Fibroblast of lung (primary cell): ENCODE results near the gene NDUFS8. TPM values are rescaled to one million over a fixed set of nuclear protein-coding genes. Genes with fewer than 3 reads are reported as not detected.
A peak's percentile ranks its signal among the peaks of the same experiment; 100 is the strongest.

Experiments
- DNase-seq, 2 donors: peaks; one replicate each; pipeline versions ENCODE4 v3.0.0 to v3.0.0-alpha.2; 2010; ENCODE audit warnings: low read depth in 2 of 2
- H2AFZ ChIP-seq: 2 replicates; pipeline ENCODE4 v1.5.1; 2012; ENCODE audit warnings: low read length, control low read depth, inconsistent platforms
- H3K27ac ChIP-seq: 2 replicates; pipeline ENCODE4 v1.5.1; 2011; ENCODE audit warnings: low read length, control low read depth; ENCODE audit not compliant: insufficient read depth
- H3K27me3 ChIP-seq: 2 replicates; pipeline ENCODE4 v1.5.1; 2011; ENCODE audit warnings: mild to moderate bottlenecking, low read length; ENCODE audit not compliant: control insufficient read depth, insufficient read depth
- H3K36me3 ChIP-seq: 2 replicates; pipeline ENCODE4 v1.5.1; 2011; ENCODE audit warnings: low read length; ENCODE audit not compliant: control insufficient read depth, insufficient read depth
- H3K4me1 ChIP-seq: 2 replicates; pipeline ENCODE4 v1.5.1; 2011; ENCODE audit warnings: low read length; ENCODE audit not compliant: control insufficient read depth, insufficient read depth; ENCODE audit errors: extremely low read depth
- H3K4me2 ChIP-seq: 2 replicates; pipeline ENCODE4 v1.5.1; 2011; ENCODE audit warnings: low read length, control low read depth; ENCODE audit not compliant: insufficient read depth; ENCODE audit errors: extremely low read depth
- H3K4me3 ChIP-seq, 4 experiments: fragments of 200-600 bp in 1 of 4; sonication (generic) in 1 of 4; replicated peaks in 1 of 4; 2 replicates each; pipeline ENCODE4 v1.5.1; 2011 to 2016; ENCODE audit warnings: low read length in 4 of 4, low read depth in 3 of 4, mild to moderate bottlenecking in 3 of 4, control low read depth in 2 of 4, inconsistent platforms in 1 of 4, mixed read lengths in 1 of 4; ENCODE audit not compliant: insufficient read depth in 1 of 4; ENCODE audit errors: control extremely low read depth in 1 of 4
- H3K79me2 ChIP-seq: 2 replicates; pipeline ENCODE4 v1.5.1; 2012; ENCODE audit warnings: mild to moderate bottlenecking, low read length, inconsistent platforms; ENCODE audit not compliant: control insufficient read depth, insufficient read depth
- H3K9ac ChIP-seq: 2 replicates; pipeline ENCODE4 v1.5.1; 2011; ENCODE audit warnings: mild to moderate bottlenecking, low read length, control low read depth; ENCODE audit not compliant: insufficient read depth
- H3K9me3 ChIP-seq: 2 replicates; pipeline ENCODE4 v1.5.1; 2012; ENCODE audit warnings: low read depth, low read length; ENCODE audit not compliant: control insufficient read depth, insufficient read depth
- H4K20me1 ChIP-seq: 2 replicates; pipeline ENCODE4 v1.5.1; 2011; ENCODE audit warnings: low read length; ENCODE audit not compliant: control insufficient read depth, insufficient read depth; ENCODE audit errors: extremely low read depth
- CTCF ChIP-seq, 2 donors: IDR thresholded peaks in 1 of 2; conservative IDR thresholded peaks in 1 of 2; 1 replicate in 1 of 2; 2 replicates in 1 of 2; pipeline ENCODE4 v1.5.1; 2011 to 2012; ENCODE audit warnings: low read length in 2 of 2, control low read depth in 1 of 2, inconsistent platforms in 1 of 2, low read depth in 1 of 2, mild to moderate bottlenecking in 1 of 2
- EZH2 ChIP-seq: IDR thresholded peaks from 2 replicates; pipeline ENCODE4 v1.5.1; 2012; ENCODE audit warnings: low read length, control low read depth, mild to moderate bottlenecking; ENCODE audit errors: missing control alignments
- polyA plus RNA-seq, 2 donors: library from polyadenylated mRNA; depleted of rRNA in 1 of 2; stranded (reverse) in 1 of 2; unstranded in 1 of 2; fragments of >200 nt; gene quantifications; 2 replicates each; pipeline ENCODE4 v1.2.1, GENCODE V29; 2011 to 2012; ENCODE audit warnings: missing spikeins in 1 of 2
- total RNA-seq: library from RNA; depleted of rRNA; stranded (reverse); fragments of >200 nt; gene quantifications from 2 replicates; pipeline ENCODE4 v1.2.1, GENCODE V29; 2014

NDUFS8 gene
- total and polyA plus RNA-seq, 2 donors (not counting 1 experiment from before 2014, with no cell fraction given): 36.3 to 148 TPM

- H3K4me3 ChIP-seq: no peak overlapping the region
- H3K9ac ChIP-seq: no peak overlapping the region
- no peak for TF ChIP-seq EZH2
- no peak for TF ChIP-seq CTCF (conservative IDR thresholded peaks at IDR 0.05 in 1 of 2, IDR thresholded peaks at IDR 0.05 in 1 of 2; ENCODE audit: low read depth in 1 of 2, low read length in 2 of 2)
- H3K27me3 ChIP-seq: no peaks in the 10 kb centered on the region
- H3K4me2 ChIP-seq: peak overlapping the region; percentile 73
- H3K27ac ChIP-seq: no peak overlapping the region
- no peak overlapping the region for H2AFZ ChIP-seq
- DNase-seq: peak; percentile 23 to 32
- peaks cover 12% of the 10 kb centered on the region for H3K4me1 ChIP-seq
- H3K9me3 ChIP-seq: no peaks in the 10 kb centered on the region
- peaks cover 13% of the 10 kb centered on the region for H3K36me3 ChIP-seq
- H4K20me1 ChIP-seq: no peaks in the 10 kb centered on the region
- peaks cover 15% of the 10 kb centered on the region for H3K79me2 ChIP-seq
Observed at GRCh38 chr11:68028802-68029545, 1.5 kb upstream of the NDUFS8 start.

GRCh38 chr11:68031144-68031464 is 623 bp downstream of the NDUFS8 start:
- TF ChIP-seq EZH2 (no peak), CTCF (conservative IDR thresholded peaks at IDR 0.05 in 1 of 2, IDR thresholded peaks at IDR 0.05 in 1 of 2; ENCODE audit: low read depth in 1 of 2, low read length in 2 of 2) (no peak)
- peak overlapping the region; percentile 82 for H3K27ac ChIP-seq
- peaks cover 7% of the 10 kb centered on the region for H3K36me3 ChIP-seq
- DNase-seq: peak in 1 of 2 donors; percentile 29
- H3K4me3 ChIP-seq: peak overlapping the region; percentile 70 to 98 (median 92)
- no peaks in the 10 kb centered on the region for H3K9me3 ChIP-seq
- H2AFZ ChIP-seq: peak overlapping the region; percentile 94
- peaks cover 15% of the 10 kb centered on the region for H3K79me2 ChIP-seq
- H3K9ac ChIP-seq: peak overlapping the region; percentile 83
- no peaks in the 10 kb centered on the region for H3K27me3 ChIP-seq
- peaks cover 12% of the 10 kb centered on the region for H3K4me1 ChIP-seq
- H4K20me1 ChIP-seq: no peaks in the 10 kb centered on the region
- peak overlapping the region; percentile 97 for H3K4me2 ChIP-seq

DNA sequence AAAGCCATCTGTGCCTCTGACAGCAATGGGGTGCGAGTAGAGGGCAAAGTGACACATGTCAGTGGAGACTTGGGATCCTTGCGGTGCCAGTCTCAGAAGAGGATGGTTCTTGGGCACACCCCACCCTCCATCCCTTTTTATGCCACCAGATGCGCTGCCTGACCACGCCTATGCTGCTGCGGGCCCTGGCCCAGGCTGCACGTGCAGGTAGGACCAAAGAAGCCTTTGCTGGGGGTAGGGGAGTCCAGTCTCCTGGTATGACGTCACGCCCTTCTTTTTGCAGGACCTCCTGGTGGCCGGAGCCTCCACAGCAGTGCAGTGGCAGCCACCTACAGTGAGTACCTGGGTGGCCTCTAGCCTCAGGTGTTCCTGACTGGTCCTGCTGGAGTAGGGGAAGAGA is 1.5 kb downstream of the NDUFS8 start:
- Histone ChIP-seq H4K20me1 (no peaks in the 10 kb centered on the region), H3K9ac (no peak overlapping the region), H3K27me3 (no peaks in the 10 kb centered on the region), H3K4me2 (peak overlapping the region; percentile 97), H3K4me1 (peaks cover 12% of the 10 kb centered on the region), H3K79me2 (peaks cover 15% of the 10 kb centered on the region), H3K36me3 (peaks cover 12% of the 10 kb centered on the region), H2AFZ (no peak overlapping the region), H3K9me3 (no peaks in the 10 kb centered on the region), H3K4me3 (peak overlapping the region in 1 of 4 experiments; percentile 89), H3K27ac (no peak overlapping the region)
- TF ChIP-seq EZH2 (no peak), CTCF (conservative IDR thresholded peaks at IDR 0.05 in 1 of 2, IDR thresholded peaks at IDR 0.05 in 1 of 2; ENCODE audit: low read depth in 1 of 2, low read length in 2 of 2) (no peak)
- no peak for DNase-seq
